Uterus (tissue), 2 donors: ENCODE data around the gene GZMM.

ENCODE experiments used
- CTCF ChIP-seq, 4 experiments: fragments of 200-600 bp in 2 of 4; fragments of 450-650 bp in 2 of 4; sonication (generic) in 2 of 4; IDR thresholded peaks; one replicate each; pipeline ENCODE4 v1.5.1; 2016 to 2019; ENCODE audit warnings: antibody characterized with exemption in 4 of 4, mild to moderate bottlenecking in 2 of 4, moderate library complexity in 1 of 4
- POLR2A ChIP-seq, 2 donors: fragments of 450-650 bp; IDR thresholded peaks; one replicate each; pipeline ENCODE4 v1.6.1; 2016; ENCODE audit warnings: antibody characterized with exemption in 2 of 2, mild to moderate bottlenecking in 1 of 2, moderate library complexity in 1 of 2

GRCh38 chr19:554817-555216 is 11.0 kb downstream of the GZMM start:
- TF ChIP-seq POLR2A (IDR thresholded peaks at IDR 0.05) (no peak), CTCF (IDR thresholded peaks at IDR 0.05) (no peak)
